Naive thymus-derived CD4-positive, alpha-beta T cell (primary cell): ENCODE results near the gene VAT1L. TPM values are rescaled to one million over a fixed set of nuclear protein-coding genes. Genes with fewer than 3 reads are reported as not detected.

Experiments used
- ATAC-seq: fragments of 150-1000 bp; cut with Tn5 transposase; 2 replicates; pipeline ENCODE4 v1.10.0; 2021; ENCODE audit warnings: mild to moderate bottlenecking, moderate library complexity
- CTCF ChIA-PET: fragments of 350-600 bp; sonication (Branson Sonifier 250); formaldehyde crosslinking; loops from one replicate; lab custom pipeline; 2021; ENCODE audit warnings: antibody characterized with exemption; lab: Charles Lee
- POLR2A ChIA-PET: fragments of 350-600 bp; sonication (Branson Sonifier 250); formaldehyde crosslinking; loops from one replicate; lab custom pipeline; 2021; ENCODE audit warnings: antibody characterized with exemption, inconsistent platforms; lab: Charles Lee
- DNase-seq, 9 donors: peaks; one replicate each; pipeline versions ENCODE4 v3.0.0 to v3.0.0-alpha.2; 2020 to 2022; ENCODE audit warnings: mixed read lengths in 1 of 9
- H3K27ac ChIP-seq: one replicate; pipeline ENCODE4 v1.7.0; 2013; ENCODE audit warnings: mild to moderate bottlenecking, low read depth, low read length, moderate library complexity
- H3K27me3 ChIP-seq, 2 donors: one replicate each; pipeline ENCODE4 v1.7.0; 2013; ENCODE audit warnings: low read length in 2 of 2, mild to moderate bottlenecking in 2 of 2, moderate library complexity in 2 of 2; ENCODE audit not compliant: control insufficient read depth in 2 of 2, insufficient read depth in 2 of 2
- H3K36me3 ChIP-seq, 3 experiments: 1 replicate in 2 of 3; 2 replicates in 1 of 3; pipeline ENCODE4 v1.7.0; 2013; ENCODE audit warnings: low read length in 3 of 3, mild to moderate bottlenecking in 3 of 3, moderate library complexity in 1 of 3; ENCODE audit not compliant: insufficient read depth in 3 of 3, control insufficient read depth in 2 of 3
- H3K4me1 ChIP-seq, 2 donors: one replicate each; pipeline ENCODE4 v1.7.0; 2013; ENCODE audit warnings: low read length in 2 of 2, mild to moderate bottlenecking in 2 of 2, moderate library complexity in 1 of 2; ENCODE audit not compliant: control insufficient read depth in 2 of 2, insufficient read depth in 2 of 2
- H3K4me3 ChIP-seq: 2 replicates; pipeline ENCODE4 v1.7.0; 2013; ENCODE audit warnings: mild to moderate bottlenecking, low read length
- H3K9me3 ChIP-seq, 3 experiments: 1 replicate in 2 of 3; 2 replicates in 1 of 3; pipeline ENCODE4 v1.7.0; 2013; ENCODE audit warnings: low read length in 3 of 3; ENCODE audit not compliant: control insufficient read depth in 2 of 3
- H3K27ac Mint-ChIP-seq, 9 donors: one replicate each; pipeline ENCODE4 v1.8.0; 2020 to 2022; ENCODE audit warnings: mixed read lengths in 9 of 9, mild to moderate bottlenecking in 8 of 9, moderate library complexity in 5 of 9, inconsistent platforms in 2 of 9
- H3K27me3 Mint-ChIP-seq, 5 donors: one replicate each; pipeline ENCODE4 v1.8.0; 2021 to 2022; ENCODE audit warnings: mixed read lengths in 5 of 5, mild to moderate bottlenecking in 1 of 5
- H3K36me3 Mint-ChIP-seq, 5 donors: one replicate each; pipeline ENCODE4 v1.8.0; 2020 to 2022; ENCODE audit warnings: mixed read lengths in 5 of 5, mild to moderate bottlenecking in 3 of 5, inconsistent platforms in 1 of 5
- H3K4me1 Mint-ChIP-seq, 7 donors: one replicate each; pipeline ENCODE4 v1.8.0; 2020 to 2022; ENCODE audit warnings: mixed read lengths in 7 of 7, mild to moderate bottlenecking in 3 of 7, inconsistent platforms in 1 of 7
- H3K4me3 Mint-ChIP-seq, 10 donors: one replicate each; pipeline ENCODE4 v1.8.0; 2020 to 2022; ENCODE audit warnings: mild to moderate bottlenecking in 10 of 10, mixed read lengths in 10 of 10, moderate library complexity in 6 of 10, inconsistent platforms in 2 of 10
- H3K9me3 Mint-ChIP-seq, 11 donors: one replicate each; pipeline ENCODE4 v1.8.0; 2020 to 2022; ENCODE audit warnings: mixed read lengths in 11 of 11, mild to moderate bottlenecking in 4 of 11, inconsistent platforms in 1 of 11, moderate library complexity in 1 of 11
- intact Hi-C, 2 donors: fragments of 100-400 bp; cut with micrococcal nuclease; formaldehyde crosslinking; loops; one replicate each; pipeline ENCODE4 v1.15.1; 2023
- polyA plus RNA-seq, 2 donors: library from polyadenylated mRNA; unstranded; fragments of 300-500 nt; fragmentation: Illumina TruSeq; gene quantifications; one replicate each; pipeline ENCODE4 v1.2.3, GENCODE V29; 2021
- total RNA-seq, 6 experiments: library from RNA in 5 of 6; stranded (reverse) in 5 of 6; gene quantifications; 1 replicate in 5 of 6; 2 replicates in 1 of 6; pipeline ENCODE4 v1.2.3 and lab custom pipeline; 2021 to 2026

VAT1L gene
- total and polyA plus RNA-seq, 7 experiments from 2014 or later = not detected

DNA sequence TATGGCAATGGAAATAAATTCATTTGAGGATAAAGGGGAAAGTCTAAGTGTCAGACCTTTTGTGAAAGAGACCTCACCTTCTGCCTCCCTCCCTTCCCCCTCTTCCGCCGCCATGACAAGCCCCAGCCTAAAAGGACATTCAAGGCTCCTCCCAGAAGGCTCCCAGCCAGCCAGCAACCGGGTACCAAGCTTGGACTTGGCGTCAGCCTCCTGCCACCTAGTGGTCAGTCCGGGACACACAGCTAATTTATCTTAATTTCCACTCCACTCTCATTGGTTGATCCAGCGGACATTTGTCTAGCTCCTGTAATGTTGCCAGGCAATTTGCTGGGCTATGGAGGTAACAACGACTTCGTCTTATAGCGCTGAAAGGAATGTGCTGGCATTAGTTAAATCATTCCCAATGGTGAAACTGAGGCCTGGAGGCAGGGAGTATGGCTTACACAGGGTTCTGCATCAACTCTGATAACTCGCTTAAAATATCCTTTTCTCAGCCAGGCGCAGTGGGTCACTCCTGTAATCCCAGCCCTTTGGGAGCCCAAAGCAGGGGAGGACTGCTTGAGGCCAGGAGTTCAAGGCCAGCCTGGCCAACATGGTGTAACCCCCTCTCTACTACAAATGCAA, 214.7 kb downstream of the VAT1L start:
- Mint-ChIP-seq H3K27ac (peak overlapping the region in 1 of 9 donors; percentile 59), H3K4me1 (peaks cover 0 to 6% (median 0%) of the 10 kb centered on the region in 7 donors), H3K4me3 (no peak overlapping the region), H3K36me3 (no peaks in the 10 kb centered on the region), H3K27me3 (peaks cover 0 to 18% (median 8%) of the 10 kb centered on the region in 5 donors), H3K9me3 (peaks cover 0 to 2% (median 0%) of the 10 kb centered on the region in 11 donors)
- CTCF ChIA-PET = interaction anchor here (1.0 to 1.5 kb wide), 2 partner anchors 326 to 328 kb away, joined by 5 to 12 read pairs; no protein-coding TSS in a partner anchor
- intact Hi-C loops = loop anchor here (1.0 to 5.0 kb wide), 6 partner anchors 32 to 766 kb away; partner anchors contain the start of genes NUDT7 (in 1 of the 2) and WWOX (in 1 of the 2)
- H3K27ac ChIP-seq = no peak overlapping the region
- H3K9me3 ChIP-seq = no peaks in the 10 kb centered on the region
- no peaks in the 10 kb centered on the region for H3K27me3 ChIP-seq
- no peaks in the 10 kb centered on the region for H3K4me1 ChIP-seq
- H3K36me3 ChIP-seq = no peaks in the 10 kb centered on the region
- peak; percentile 15 to 69 (median 46) for DNase-seq
- H3K4me3 ChIP-seq = no peak overlapping the region
- POLR2A ChIA-PET = no interaction called here
- ATAC-seq = peak; percentile 86

DNA sequence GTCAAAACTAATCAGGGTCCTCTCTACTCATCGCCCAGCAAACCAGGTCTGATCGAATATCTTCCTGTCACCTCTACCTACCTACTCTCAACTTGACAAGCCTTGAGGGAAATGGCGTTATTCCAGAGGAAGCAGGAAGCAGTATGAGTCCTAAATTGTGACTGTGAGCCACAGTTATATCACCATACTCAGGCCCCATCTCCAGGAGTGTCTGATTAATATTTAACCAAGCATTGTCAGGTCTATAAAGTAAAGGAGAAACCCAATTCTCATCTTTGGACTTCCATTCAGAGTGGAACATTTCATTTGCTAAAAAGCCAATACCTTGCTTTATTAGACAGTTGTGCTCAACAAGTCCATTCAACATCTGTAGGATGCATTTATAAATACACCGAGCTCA, 216.2 kb downstream of the VAT1L start:
- H3K9me3 ChIP-seq = no peaks in the 10 kb centered on the region
- H3K4me3 Mint-ChIP-seq = no peak overlapping the region
- H3K27me3 Mint-ChIP-seq = peaks cover 0 to 4% (median 0%) of the 10 kb centered on the region in 5 donors
- CTCF ChIA-PET = interaction anchor here (0.7 kb wide), 2 partner anchors 9 to 328 kb away, joined by 3 to 4 read pairs; no protein-coding TSS in a partner anchor
- POLR2A ChIA-PET = no interaction called here
- no peak for ATAC-seq
- no peaks in the 10 kb centered on the region for H3K36me3 Mint-ChIP-seq
- no peaks in the 10 kb centered on the region for H3K36me3 ChIP-seq
- H3K4me1 Mint-ChIP-seq = peaks cover 0 to 6% (median 0%) of the 10 kb centered on the region in 7 donors
- DNase-seq = no peak
- no peak overlapping the region for H3K27ac Mint-ChIP-seq
- H3K9me3 Mint-ChIP-seq = peaks cover 0 to 2% (median 0%) of the 10 kb centered on the region in 11 donors
- no peak overlapping the region for H3K27ac ChIP-seq
- H3K4me1 ChIP-seq = no peaks in the 10 kb centered on the region
- H3K27me3 ChIP-seq = no peaks in the 10 kb centered on the region
- intact Hi-C loops = loop anchor here in 1 of 2 donors (5.0 kb wide), 1 partner anchor 52 kb away; no protein-coding TSS in a partner anchor
- H3K4me3 ChIP-seq = no peak overlapping the region

DNA sequence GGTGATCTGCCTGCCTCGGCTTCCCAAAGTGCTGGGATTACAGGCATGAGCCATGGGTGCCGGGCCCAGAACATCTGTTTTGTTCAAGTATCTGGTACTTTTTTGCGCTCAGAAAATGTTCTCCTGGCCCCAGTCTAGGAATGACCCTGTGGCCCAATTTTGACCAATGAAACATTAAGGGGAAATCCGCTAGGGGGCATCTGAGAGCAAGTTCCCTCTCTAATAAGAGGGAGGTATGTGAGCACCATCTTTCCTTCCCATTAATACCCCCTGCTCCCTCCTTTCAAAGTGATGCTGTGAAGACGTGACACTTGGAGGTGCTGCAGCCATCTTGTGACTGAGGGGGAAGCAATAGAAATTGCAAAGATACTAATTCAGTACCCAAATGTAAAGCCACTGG, 217.5 kb downstream of the VAT1L start:
- POLR2A ChIA-PET = no interaction called here
- Mint-ChIP-seq H3K36me3 (no peaks in the 10 kb centered on the region), H3K27ac (no peak overlapping the region), H3K27me3 (peaks cover 0 to 9% (median 3%) of the 10 kb centered on the region in 5 donors), H3K9me3 (peaks cover 0 to 1% (median 0%) of the 10 kb centered on the region in 11 donors), H3K4me3 (no peak overlapping the region), H3K4me1 (peaks cover 0 to 6% (median 0%) of the 10 kb centered on the region in 7 donors)
- Histone ChIP-seq H3K27me3 (no peaks in the 10 kb centered on the region), H3K36me3 (no peaks in the 10 kb centered on the region), H3K9me3 (no peaks in the 10 kb centered on the region), H3K4me3 (no peak overlapping the region), H3K4me1 (no peaks in the 10 kb centered on the region), H3K27ac (no peak overlapping the region)
- no peak for ATAC-seq
- intact Hi-C loops = no loop called here
- CTCF ChIA-PET = no interaction called here
- DNase-seq = no peak

DNA sequence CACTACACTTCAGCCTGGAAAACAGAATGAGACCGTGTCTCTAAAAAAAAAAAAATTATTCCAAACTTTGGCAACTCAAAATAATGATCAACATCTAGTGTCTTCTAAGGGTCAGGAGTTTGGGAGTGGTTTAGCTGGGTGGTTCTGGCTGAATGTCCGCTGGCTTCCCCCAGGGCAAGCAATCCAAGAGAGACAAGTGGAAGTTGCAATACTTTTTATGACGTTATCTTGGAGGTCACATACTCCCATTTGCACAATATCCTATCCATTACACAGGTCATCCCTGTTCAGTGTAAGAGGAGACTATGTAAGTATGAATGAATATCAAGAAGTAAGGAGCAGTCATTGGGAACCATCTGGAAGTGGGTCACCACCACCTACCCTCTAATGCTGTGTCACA, 218.8 kb downstream of the VAT1L start:
- ChIA-PET POLR2A (no interaction called here), CTCF (no interaction called here)
- no peak overlapping the region for H3K27ac Mint-ChIP-seq

DNA sequence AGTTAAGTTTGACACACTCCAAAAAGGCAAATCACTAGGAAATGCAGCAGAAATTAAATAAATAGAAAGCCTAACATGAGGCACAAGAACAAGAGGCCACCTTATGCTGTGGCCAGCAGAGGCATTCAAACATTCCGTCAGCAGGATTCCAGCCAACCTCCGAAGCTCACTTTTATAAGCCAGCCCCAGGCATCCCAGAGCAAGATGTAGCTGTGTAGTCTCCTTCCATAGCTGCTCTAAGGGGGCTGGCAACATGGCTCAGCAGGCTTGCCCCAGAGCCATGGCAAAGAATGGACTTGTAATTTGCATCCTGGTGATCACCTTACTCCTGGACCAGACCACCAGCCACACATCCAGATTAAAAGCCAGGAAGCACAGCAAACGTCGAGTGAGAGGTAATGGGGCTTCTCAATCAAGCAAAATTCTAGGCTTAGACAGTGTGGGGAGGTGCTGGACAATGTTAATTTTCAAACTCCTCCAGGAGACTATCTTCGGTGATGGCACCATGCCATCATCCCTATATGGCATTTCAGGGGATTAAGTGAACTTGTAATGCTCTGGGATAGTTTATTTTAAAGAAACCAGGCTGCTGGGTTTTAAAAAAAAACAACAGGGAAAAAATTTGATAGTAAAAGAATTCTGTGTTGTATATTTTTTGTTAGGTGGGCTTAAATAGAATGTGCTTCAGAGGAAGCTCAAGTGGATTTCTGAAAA, 234.1 kb downstream of the VAT1L start, which contains the start of gene CLEC3A:
TSS of gene CLEC3A (plus strand) at position 202 of the 714 bp plus-strand sequence. CDS start at position 281, 79 bp downstream.
- intact Hi-C loops = no loop called here
- Mint-ChIP-seq H3K9me3 (peaks cover 0 to 2% (median 0%) of the 10 kb centered on the region in 11 donors), H3K27ac (no peak within 1 kb of the TSS), H3K4me3 (no peak within 1 kb of the TSS), H3K27me3 (peaks cover 8 to 30% (median 25%) of the 10 kb centered on the region in 5 donors), H3K36me3 (no peaks in the 10 kb centered on the region), H3K4me1 (no peaks in the 10 kb centered on the region)
- ChIA-PET CTCF (interaction anchor here (0.7 kb wide), 1 partner anchor 1524 kb away, joined by 4 read pairs; no protein-coding TSS in a partner anchor), POLR2A (no interaction called here)
- no peaks in the 10 kb centered on the region for H3K4me1 ChIP-seq
- DNase-seq (no peak), ATAC-seq (no peak)
- H3K27ac ChIP-seq = no peak within 1 kb of the TSS
- no peaks in the 10 kb centered on the region for H3K27me3 ChIP-seq
- H3K9me3 ChIP-seq = no peaks in the 10 kb centered on the region
- H3K4me3 ChIP-seq = no peak within 1 kb of the TSS
- no peaks in the 10 kb centered on the region for H3K36me3 ChIP-seq

More for the DNA sequence above, 218.8 kb downstream of the VAT1L start:
- Histone ChIP-seq H3K9me3 (no peaks in the 10 kb centered on the region), H3K36me3 (no peaks in the 10 kb centered on the region), H3K27me3 (no peaks in the 10 kb centered on the region), H3K27ac (no peak overlapping the region), H3K4me1 (no peaks in the 10 kb centered on the region), H3K4me3 (no peak overlapping the region)
- Mint-ChIP-seq H3K27me3 (peaks cover 0 to 12% (median 8%) of the 10 kb centered on the region in 5 donors), H3K36me3 (no peaks in the 10 kb centered on the region), H3K4me3 (no peak overlapping the region), H3K9me3 (peaks cover 0 to 1% (median 0%) of the 10 kb centered on the region in 11 donors), H3K4me1 (peaks cover 0 to 6% (median 0%) of the 10 kb centered on the region in 7 donors)
- intact Hi-C loops = no loop called here
- no peak for DNase-seq
- ATAC-seq = no peak

DNA sequence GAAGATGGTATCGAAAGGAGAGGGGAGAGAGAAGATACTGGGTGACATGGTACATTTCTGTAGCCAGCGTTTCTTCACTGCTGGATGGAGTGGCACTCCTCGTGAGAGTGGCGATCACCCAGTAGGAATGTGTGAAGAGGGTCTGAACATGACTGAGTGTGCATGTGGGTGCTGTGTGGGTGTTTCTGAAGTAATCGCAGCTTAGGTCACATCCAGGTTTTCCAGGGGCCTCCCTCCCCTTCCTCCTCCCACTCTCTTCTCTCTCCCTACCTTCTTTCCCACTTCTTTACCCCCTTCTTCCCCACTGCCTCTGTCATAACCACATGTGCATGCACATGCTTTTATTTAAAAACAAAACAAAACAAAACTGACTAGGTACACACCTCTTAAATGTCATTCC, 235.8 kb downstream of the VAT1L start:
- no peak for DNase-seq
- peaks cover 8 to 36% (median 24%) of the 10 kb centered on the region in 5 donors for H3K27me3 Mint-ChIP-seq
- POLR2A ChIA-PET = no interaction called here

More for the DNA sequence above, 235.8 kb downstream of the VAT1L start:
- Mint-ChIP-seq H3K4me3 (no peak overlapping the region), H3K27ac (no peak overlapping the region), H3K9me3 (peaks cover 0 to 2% (median 0%) of the 10 kb centered on the region in 11 donors), H3K36me3 (no peaks in the 10 kb centered on the region), H3K4me1 (no peaks in the 10 kb centered on the region)
- H3K27ac ChIP-seq = no peak overlapping the region
- H3K4me3 ChIP-seq = no peak overlapping the region
- ATAC-seq = no peak
- intact Hi-C loops = no loop called here
- H3K4me1 ChIP-seq = no peaks in the 10 kb centered on the region
- no peaks in the 10 kb centered on the region for H3K27me3 ChIP-seq
- H3K9me3 ChIP-seq = no peaks in the 10 kb centered on the region
- CTCF ChIA-PET = no interaction called here
- no peaks in the 10 kb centered on the region for H3K36me3 ChIP-seq
